DND-41 (cell line): ENCODE results near the gene INHBA.

Experiments
- ATAC-seq: fragments of 200-7000 bp; cut with Tn5 transposase; 3 replicates; pipeline ENCODE4 v1.9.1; 2021; ENCODE audit warnings: low read depth; ENCODE audit not compliant: insufficient read depth
- DNase-seq: peaks from one replicate; pipeline ENCODE4 v3.0.0-alpha.2; 2020
- H2AFZ ChIP-seq: 2 replicates; pipeline ENCODE4 v1.6.0; 2012; ENCODE audit warnings: low read depth, low read length
- H3K27ac ChIP-seq: 2 replicates; pipeline ENCODE4 v1.5.1; 2012; ENCODE audit warnings: low read length, inconsistent platforms
- H3K27me3 ChIP-seq: fragments of 200-600 bp; sonication (generic); 2 replicates; pipeline ENCODE4 v1.6.0; 2012; ENCODE audit warnings: low read length, mild to moderate bottlenecking, inconsistent platforms; ENCODE audit not compliant: insufficient read depth, poor library complexity
- H3K36me3 ChIP-seq: 2 replicates; pipeline ENCODE4 v1.5.1; 2012; ENCODE audit warnings: low read length, inconsistent platforms; ENCODE audit not compliant: insufficient read depth
- H3K4me1 ChIP-seq: 2 replicates; pipeline ENCODE4 v1.5.1; 2012; ENCODE audit warnings: mild to moderate bottlenecking, low read length; ENCODE audit not compliant: insufficient read depth
- H3K4me2 ChIP-seq: 2 replicates; pipeline ENCODE4 v1.6.0; 2012; ENCODE audit warnings: mild to moderate bottlenecking, moderate library complexity, low read length, inconsistent platforms; ENCODE audit not compliant: insufficient read depth
- H3K4me3 ChIP-seq, 2 experiments: fragments of 200-600 bp in 1 of 2; shearing (Covaris generic) in 1 of 2; 2 replicates each; pipeline ENCODE4 v1.5.1; 2012 to 2016; ENCODE audit warnings: inconsistent platforms in 2 of 2, low read length in 2 of 2, mild to moderate bottlenecking in 2 of 2, low read depth in 1 of 2, moderate library complexity in 1 of 2
- H3K79me2 ChIP-seq: 2 replicates; pipeline ENCODE4 v1.6.0; 2012; ENCODE audit warnings: low read length, inconsistent platforms; ENCODE audit not compliant: insufficient read depth
- H3K9ac ChIP-seq: 2 replicates; pipeline ENCODE4 v1.6.0; 2012; ENCODE audit warnings: low read depth, mild to moderate bottlenecking, inconsistent platforms, low read length, moderate library complexity
- H3K9me3 ChIP-seq: 2 replicates; pipeline ENCODE4 v1.5.1; 2012; ENCODE audit warnings: low read length, moderate library complexity, mild to moderate bottlenecking, inconsistent platforms; ENCODE audit not compliant: insufficient read depth, severe bottlenecking
- H4K20me1 ChIP-seq: 2 replicates; pipeline ENCODE4 v1.6.0; 2012; ENCODE audit warnings: low read length; ENCODE audit not compliant: insufficient read depth
- EZH2 ChIP-seq: IDR thresholded peaks from 3 replicates; pipeline ENCODE4 v1.6.1; 2012; ENCODE audit warnings: borderline replicate concordance, low read depth, mild to moderate bottlenecking, moderate library complexity, low read length, inconsistent platforms; ENCODE audit not compliant: severe bottlenecking
- TF ChIP-seq, protein P1 (sequence below): IDR thresholded peaks from 2 replicates; pipeline ENCODE4 v1.5.1; 2012; ENCODE audit warnings: borderline replicate concordance, low read length, moderate library complexity, mild to moderate bottlenecking; ENCODE audit not compliant: poor library complexity, severe bottlenecking; ENCODE audit errors: extremely low read depth

The INHBA gene

DNA sequence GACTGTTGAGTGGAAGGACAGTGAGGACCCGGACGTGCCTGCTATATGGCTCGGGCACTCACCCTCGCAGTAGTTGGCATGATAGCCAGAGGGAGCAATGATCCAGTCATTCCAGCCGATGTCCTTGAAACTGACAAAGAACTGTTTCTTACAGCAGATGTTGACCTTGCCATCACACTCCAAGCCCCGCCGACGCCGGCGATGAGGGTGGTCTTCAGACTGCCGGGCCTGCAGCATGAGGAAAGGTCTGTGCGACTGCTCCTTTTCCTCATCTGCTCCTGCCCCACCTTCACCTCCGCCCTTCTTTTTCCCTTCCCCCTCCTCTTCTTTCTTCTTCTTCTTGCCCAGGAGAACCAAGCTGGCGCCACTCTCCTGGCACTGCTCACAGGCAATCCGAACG, 13.1 kb downstream of the INHBA start:
- H3K36me3 ChIP-seq = no peaks in the 10 kb centered on the region
- H3K27ac ChIP-seq = no peak overlapping the region
- no peak overlapping the region for H3K4me3 ChIP-seq
- no peak overlapping the region for H2AFZ ChIP-seq
- no peaks in the 10 kb centered on the region for H3K79me2 ChIP-seq
- no peak overlapping the region for H3K9ac ChIP-seq
- DNase-seq = no peak
- H3K4me1 ChIP-seq = no peaks in the 10 kb centered on the region
- no peaks in the 10 kb centered on the region for H3K9me3 ChIP-seq
- H4K20me1 ChIP-seq = no peaks in the 10 kb centered on the region
- no peak overlapping the region for H3K4me2 ChIP-seq
- peaks cover 4% of the 10 kb centered on the region for H3K27me3 ChIP-seq
- TF ChIP-seq, protein P1, sequence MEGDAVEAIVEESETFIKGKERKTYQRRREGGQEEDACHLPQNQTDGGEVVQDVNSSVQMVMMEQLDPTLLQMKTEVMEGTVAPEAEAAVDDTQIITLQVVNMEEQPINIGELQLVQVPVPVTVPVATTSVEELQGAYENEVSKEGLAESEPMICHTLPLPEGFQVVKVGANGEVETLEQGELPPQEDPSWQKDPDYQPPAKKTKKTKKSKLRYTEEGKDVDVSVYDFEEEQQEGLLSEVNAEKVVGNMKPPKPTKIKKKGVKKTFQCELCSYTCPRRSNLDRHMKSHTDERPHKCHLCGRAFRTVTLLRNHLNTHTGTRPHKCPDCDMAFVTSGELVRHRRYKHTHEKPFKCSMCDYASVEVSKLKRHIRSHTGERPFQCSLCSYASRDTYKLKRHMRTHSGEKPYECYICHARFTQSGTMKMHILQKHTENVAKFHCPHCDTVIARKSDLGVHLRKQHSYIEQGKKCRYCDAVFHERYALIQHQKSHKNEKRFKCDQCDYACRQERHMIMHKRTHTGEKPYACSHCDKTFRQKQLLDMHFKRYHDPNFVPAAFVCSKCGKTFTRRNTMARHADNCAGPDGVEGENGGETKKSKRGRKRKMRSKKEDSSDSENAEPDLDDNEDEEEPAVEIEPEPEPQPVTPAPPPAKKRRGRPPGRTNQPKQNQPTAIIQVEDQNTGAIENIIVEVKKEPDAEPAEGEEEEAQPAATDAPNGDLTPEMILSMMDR = no peak
- TF ChIP-seq EZH2 = no peak
- no peak for ATAC-seq

DNA sequence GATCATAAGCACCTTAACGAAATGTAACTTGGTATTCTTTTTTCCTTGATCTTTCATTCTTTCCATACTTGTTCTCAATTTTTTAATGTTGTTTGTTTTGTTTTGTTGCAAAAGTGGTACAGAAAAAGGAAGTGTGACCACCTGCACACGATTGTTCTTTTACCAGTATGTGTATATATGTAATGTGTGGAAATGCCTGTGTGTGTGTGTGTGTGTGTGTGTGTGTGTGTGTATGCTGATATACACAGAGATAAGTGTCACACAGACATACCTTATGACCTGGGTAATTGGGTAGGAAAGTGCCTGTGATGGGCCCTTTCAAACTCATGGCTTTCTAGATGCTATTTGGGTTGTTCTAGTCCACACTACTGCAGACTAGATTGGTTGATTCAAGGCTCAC, 14.0 kb downstream of the INHBA start:
- no peak overlapping the region for H3K4me2 ChIP-seq
- H3K27me3 ChIP-seq = peaks cover 4% of the 10 kb centered on the region
- no peak overlapping the region for H2AFZ ChIP-seq
- H3K4me3 ChIP-seq = no peak overlapping the region
- no peaks in the 10 kb centered on the region for H3K4me1 ChIP-seq
- no peak overlapping the region for H3K27ac ChIP-seq
- no peaks in the 10 kb centered on the region for H3K9me3 ChIP-seq
- DNase-seq = no peak
- TF ChIP-seq, protein P1 = no peak
- no peak for TF ChIP-seq EZH2
- H4K20me1 ChIP-seq = no peaks in the 10 kb centered on the region
- H3K36me3 ChIP-seq = no peaks in the 10 kb centered on the region
- ATAC-seq = no peak
- no peak overlapping the region for H3K9ac ChIP-seq
- no peaks in the 10 kb centered on the region for H3K79me2 ChIP-seq

DNA sequence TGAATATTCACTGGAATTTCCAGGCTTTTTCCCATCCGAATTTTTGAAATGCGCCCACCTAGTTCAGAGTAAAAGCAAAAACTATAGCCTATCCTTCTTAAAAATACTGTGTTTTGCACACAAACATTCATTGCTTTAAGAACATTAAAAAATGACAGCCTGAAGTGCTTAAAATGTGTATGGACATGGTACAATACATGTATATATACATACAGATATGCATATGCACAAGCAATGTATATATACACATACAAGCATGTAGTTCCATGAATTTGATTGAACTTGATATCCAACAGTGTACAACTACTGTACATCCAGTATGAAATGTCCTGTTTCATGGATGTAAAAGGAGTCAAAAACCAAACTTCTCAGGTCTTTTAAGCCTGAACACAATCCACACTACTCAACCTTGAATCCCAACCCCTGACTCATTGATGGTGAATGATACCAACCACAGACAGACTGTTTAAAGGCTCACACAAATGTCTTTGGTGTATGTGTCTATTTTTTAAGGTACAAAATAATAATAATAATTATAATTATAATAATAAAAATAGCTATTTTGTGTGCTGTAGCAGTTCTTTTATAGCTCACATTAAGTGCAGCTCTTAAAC, 14.8 kb downstream of the INHBA start:
- Histone ChIP-seq H3K4me1 (no peaks in the 10 kb centered on the region), H2AFZ (no peak overlapping the region), H3K4me2 (no peak overlapping the region), H3K9me3 (no peaks in the 10 kb centered on the region), H3K9ac (no peak overlapping the region), H3K27me3 (peaks cover 4% of the 10 kb centered on the region), H3K36me3 (no peaks in the 10 kb centered on the region), H3K27ac (no peak overlapping the region), H4K20me1 (no peaks in the 10 kb centered on the region), H3K79me2 (no peaks in the 10 kb centered on the region), H3K4me3 (no peak overlapping the region)
- no peak for TF ChIP-seq EZH2
- TF ChIP-seq, protein P1 = no peak
- DNase-seq (no peak), ATAC-seq (no peak)
